T-helper 1 cell treated with Interleukin-12 subunit alpha and Interleukin-12 subunit beta and Interleukin-4 antibody, amounts not matched to agents 30 ng/mL and 1 ng/mL, for 36 hours (primary cell): ENCODE results near the gene TEAD1. TPM values are rescaled to one million over a fixed set of nuclear protein-coding genes. Genes with fewer than 3 reads are reported as not detected.

Experiments
- intact Hi-C: fragments of 100-400 bp; cut with micrococcal nuclease; formaldehyde crosslinking; loops from one replicate; pipeline ENCODE4 v1.15.1; 2024
- total RNA-seq: library from RNA; stranded (reverse); gene quantifications from 2 replicates; pipeline ENCODE4 v1.2.3, GENCODE V29; 2022

Gene TEAD1
- total RNA-seq, 1 donor from 2014 or later: 0.25 TPM

- intact Hi-C loops: no loop called here
Measured at GRCh38 chr11:12705874-12706273, 31.7 kb downstream of the TEAD1 start.

DNA sequence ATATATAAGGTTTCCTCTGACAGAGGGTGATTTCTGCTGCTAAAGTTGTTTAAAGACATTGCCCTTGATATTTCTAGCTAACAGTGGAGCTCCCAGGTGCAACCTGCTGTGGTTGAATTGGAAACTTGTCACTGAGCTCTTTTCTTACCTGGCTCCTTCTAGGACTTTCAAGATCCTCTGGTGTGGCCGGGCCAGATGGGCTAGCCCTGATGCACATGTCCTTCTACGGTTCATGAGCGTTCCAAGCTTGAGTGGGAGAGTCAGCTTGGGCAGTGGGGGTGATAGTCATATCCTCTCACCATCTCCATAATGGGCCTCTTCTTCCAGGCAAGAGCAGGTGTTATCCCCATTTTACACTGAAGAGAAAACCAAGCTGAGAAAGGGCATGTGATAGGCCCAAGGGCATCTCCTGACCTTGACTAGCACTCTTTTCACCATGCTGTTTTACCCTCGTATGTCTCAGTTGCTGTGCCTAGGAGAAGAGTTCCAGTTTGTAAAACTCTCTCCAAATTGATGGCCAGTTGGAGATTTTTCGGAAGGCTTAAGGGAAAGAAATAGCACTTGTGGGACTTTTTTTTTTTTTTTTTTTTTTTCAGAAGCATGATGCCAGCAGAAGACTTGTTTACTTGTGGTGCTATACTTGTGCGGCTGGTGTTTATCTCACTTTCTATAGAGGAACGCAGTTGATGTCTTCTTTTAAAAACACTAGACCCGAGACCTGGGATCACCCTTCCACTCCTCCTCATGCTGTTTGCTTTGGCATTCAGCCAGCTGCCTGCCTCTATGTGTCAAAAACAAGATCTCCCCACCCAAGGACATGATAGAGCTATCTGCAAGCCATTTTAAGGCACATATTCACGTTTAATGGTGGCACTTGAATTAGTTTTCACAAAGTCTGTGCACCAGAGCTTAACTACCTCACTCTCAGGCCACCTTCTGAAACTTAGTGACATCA lies 32.6 kb downstream of the TEAD1 start:
- intact Hi-C loops: no loop called here

- intact Hi-C loops: no loop called here
Measured at GRCh38 chr11:12707500-12707880, 33.3 kb downstream of the TEAD1 start.

GRCh38 chr11:12711496-12711895 lies 37.3 kb downstream of the TEAD1 start:
- intact Hi-C loops: no loop called here

DNA sequence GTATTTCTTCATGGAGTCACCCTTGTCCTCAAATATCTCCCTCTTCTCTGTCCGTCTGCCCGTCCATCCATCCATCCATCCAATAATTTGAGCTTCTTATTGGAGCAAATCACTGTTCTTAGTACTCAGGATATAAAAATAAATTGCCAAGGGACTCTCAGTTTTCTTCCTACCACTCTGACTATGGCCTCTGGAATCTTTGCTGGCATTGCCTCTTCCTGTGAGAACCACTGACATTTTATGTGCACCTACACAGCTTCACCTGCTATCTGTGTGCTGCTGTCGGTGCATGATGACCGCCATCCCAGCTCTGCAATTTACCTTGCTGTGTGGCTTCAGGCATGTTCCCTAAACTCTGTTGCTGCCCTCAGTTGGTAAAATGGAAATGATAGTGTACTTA lies 37.9 kb downstream of the TEAD1 start:
- intact Hi-C loops: no loop called here

DNA sequence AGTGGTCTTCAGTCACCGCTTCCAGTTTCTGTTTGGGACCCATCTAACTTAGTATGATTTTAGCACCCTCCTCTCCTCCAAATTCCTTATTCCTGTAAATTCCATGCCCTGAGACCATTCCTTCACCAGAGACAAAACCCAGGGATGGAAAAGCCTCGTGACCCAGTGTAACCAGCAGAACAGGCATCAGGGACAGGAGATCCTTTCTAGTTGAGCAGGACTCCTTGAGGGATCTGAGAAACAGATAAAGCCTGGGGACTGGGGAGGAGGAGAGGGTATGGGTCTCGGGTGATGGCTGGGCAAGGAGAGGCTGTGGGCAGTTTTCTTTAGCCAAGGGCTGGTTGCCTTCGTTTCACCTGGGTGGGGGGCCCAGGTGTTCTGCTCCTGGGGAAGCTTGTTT lies 40.9 kb downstream of the TEAD1 start:
- intact Hi-C loops: no loop called here

GRCh38 chr11:12715941-12716340 lies 41.7 kb downstream of the TEAD1 start:
- intact Hi-C loops: no loop called here

DNA sequence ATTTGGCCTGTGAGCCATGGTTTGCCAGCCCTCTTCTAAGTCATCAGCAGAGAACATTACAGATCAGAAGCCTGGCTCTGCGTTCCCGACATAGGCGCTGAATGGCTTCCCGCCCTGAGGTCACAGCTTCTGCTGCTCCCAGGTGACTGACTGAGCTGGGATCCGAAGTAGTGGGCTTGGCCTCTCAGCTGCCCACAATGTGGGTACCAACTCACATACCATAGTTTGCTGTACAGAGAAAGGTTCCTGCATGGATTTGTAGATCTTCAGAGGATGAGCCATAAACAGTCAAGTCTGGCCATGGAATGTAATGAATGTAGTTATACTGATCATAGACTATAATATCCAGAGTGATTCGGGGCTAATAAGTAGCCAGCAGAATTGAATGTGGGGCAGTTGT lies 42.6 kb downstream of the TEAD1 start:
- intact Hi-C loops: loop anchor here (1.0 kb wide), 1 partner anchor 43 kb away; the partner anchor contains the start of gene TEAD1

DNA sequence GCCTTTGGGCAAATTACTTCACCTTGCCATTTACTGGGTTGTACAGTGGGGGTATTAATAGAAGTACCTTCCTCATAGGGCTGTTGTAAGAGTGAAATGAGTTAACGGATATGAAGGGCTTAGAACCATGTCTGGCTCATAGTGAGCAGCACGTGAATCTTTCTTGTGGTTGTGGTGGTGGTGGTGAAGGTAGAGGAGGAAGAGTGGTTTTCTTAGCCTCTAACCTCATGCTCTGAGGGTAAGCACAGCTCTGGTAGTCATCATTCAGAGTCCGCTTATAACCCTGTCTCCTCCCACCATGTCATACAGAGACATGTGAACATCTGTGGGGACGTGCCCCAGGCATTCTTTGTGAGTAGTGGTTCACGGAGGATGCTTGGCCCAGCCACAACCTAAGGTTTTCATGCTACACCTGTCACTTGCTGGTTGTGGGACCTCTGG lies 43.6 kb downstream of the TEAD1 start:
- intact Hi-C loops: loop anchor here (1.0 kb wide), 1 partner anchor 44 kb away; the partner anchor contains the start of gene TEAD1

- intact Hi-C loops: no loop called here
Measured at GRCh38 chr11:12719221-12719620, 45.0 kb downstream of the TEAD1 start.

GRCh38 chr11:12721816-12722604 lies 47.8 kb downstream of the TEAD1 start:
- intact Hi-C loops: no loop called here

- intact Hi-C loops: no loop called here
Measured at GRCh38 chr11:12723421-12724300, 49.4 kb downstream of the TEAD1 start.

- intact Hi-C loops: no loop called here
Measured at GRCh38 chr11:12724301-12725054, 50.3 kb downstream of the TEAD1 start.

DNA sequence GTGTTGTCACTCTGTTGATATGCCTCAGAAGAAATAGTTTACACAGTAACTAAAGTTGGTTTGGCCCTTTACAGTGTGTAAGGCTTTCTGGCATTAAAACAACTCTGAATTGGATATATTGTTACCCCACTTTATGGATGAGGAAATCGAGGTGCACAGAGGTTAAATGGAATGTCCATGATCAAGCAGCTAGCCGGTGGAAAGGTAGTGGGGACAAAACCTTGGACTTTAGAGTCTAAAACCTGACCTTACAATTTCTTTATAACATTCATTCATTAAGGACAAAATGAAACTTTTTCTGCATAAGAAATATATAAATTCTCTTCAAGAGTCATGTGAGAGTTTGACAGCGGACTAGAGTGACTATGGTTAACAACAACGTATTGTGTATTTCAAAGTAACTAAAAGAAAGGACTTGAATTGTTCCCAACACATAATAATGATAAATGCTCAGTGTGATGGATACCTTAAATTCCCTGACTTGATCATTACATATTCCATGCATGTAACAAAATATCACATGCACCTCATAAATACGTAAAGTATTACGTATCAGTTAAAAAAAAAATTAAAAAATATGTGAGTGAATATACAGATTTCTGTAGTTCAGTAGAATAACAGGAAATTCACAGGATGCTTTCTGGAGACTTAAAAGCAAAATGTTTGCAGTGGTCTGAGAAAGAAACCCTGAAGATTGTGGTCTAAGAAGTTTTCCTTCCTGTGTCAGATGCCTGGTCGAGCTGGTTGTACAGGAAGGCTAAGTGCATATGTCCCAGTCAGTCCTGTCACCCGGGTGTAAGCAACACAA lies 51.0 kb downstream of the TEAD1 start:
- intact Hi-C loops: no loop called here

GRCh38 chr11:12725863-12726682 lies 51.9 kb downstream of the TEAD1 start:
- intact Hi-C loops: no loop called here

DNA sequence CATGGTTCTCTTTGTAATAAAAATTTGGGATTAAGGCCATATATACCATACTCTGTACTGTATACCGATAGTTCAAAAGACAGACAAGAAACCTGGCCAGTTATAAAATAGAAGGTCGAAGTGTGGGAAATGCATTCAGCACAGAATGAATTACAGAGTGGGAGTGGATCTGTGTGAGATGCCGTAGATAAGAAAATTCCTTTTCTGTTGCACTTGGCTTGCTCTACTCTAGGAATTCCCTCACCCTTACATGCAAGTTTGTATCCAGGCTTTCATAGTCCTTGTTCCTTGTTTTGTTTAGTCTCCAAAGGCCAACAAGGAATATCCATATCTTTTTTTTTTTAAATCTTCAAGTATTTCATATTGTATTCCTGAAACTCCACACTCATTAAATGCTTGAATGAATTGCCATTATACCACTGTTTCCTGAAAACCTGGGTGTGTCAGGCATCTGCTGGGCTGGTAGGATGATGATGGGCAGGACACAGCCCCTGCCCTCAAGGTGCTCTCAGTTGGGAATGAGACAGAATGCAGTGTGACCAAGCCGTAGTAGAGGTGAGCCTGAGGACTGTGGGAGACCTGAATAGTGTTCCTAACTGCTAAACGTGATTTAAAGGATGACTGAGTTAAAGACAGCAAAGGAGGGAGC lies 53.5 kb downstream of the TEAD1 start:
- intact Hi-C loops: no loop called here

- intact Hi-C loops: no loop called here
Measured at GRCh38 chr11:12728417-12728816, 54.2 kb downstream of the TEAD1 start.

DNA sequence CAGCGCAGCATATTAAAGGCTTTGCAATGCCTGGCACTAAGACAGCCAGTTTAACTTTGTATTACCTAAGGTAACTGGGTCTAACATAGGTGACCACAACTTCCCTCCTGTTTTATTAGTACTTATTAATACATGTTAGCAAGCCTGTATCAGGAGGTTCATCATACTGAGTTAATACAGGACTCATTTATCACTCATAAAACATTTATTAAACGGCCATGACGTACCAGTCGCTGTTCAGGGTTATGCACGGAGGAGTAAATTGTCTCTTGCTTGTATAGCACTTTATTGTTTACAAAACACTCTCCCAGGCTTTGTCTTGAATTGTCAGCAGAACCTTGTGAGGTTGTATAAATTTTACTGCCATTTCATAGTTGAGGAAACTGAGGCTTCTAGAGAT lies 55.7 kb downstream of the TEAD1 start:
- intact Hi-C loops: no loop called here
